B cell (primary cell): ENCODE results near the gene PPP2R5B. TPM values are rescaled to one million over a fixed set of nuclear protein-coding genes. Genes with fewer than 3 reads are reported as not detected.
A peak's percentile ranks its signal among the peaks of the same experiment; 100 is the strongest.

Experiments used
- ATAC-seq: fragments of 200-7000 bp; cut with Tn5 transposase; one replicate; pipeline ENCODE4 v1.10.0; 2021; ENCODE audit warnings: low read depth, mild to moderate bottlenecking, moderate number of reproducible peaks, moderate library complexity
- CTCF ChIA-PET: fragments of 350-600 bp; sonication (Branson Sonifier 250); formaldehyde crosslinking; loops from one replicate; lab custom pipeline; 2021; ENCODE audit warnings: antibody characterized with exemption, inconsistent platforms; lab: Charles Lee
- POLR2A ChIA-PET: fragments of 350-600 bp; sonication (Branson Sonifier 250); formaldehyde crosslinking; loops from one replicate; lab custom pipeline; 2021; ENCODE audit warnings: antibody characterized with exemption; lab: Charles Lee
- DNase-seq: peaks from one replicate; pipeline ENCODE4 v3.0.0; 2013
- H2AFZ ChIP-seq: 2 replicates; pipeline ENCODE4 v1.6.1; 2012; ENCODE audit warnings: mild to moderate bottlenecking, low read depth, low read length; ENCODE audit not compliant: insufficient read depth, poor library complexity, severe bottlenecking
- H3K27ac ChIP-seq, 2 donors: 1 replicate in 1 of 2; 2 replicates in 1 of 2; pipeline ENCODE4 v1.5.1; 2012 to 2013; ENCODE audit warnings: low read length in 2 of 2, mild to moderate bottlenecking in 2 of 2, moderate library complexity in 1 of 2
- H3K27me3 ChIP-seq, 4 experiments: fragments of 200-600 bp in 1 of 4; sonication (generic) in 1 of 4; replicated peaks in 1 of 4; 1 replicate in 2 of 4; 2 replicates in 2 of 4; pipeline versions ENCODE4 v1.6.1 to v1.7.0; 2013 to 2016; ENCODE audit warnings: low read length in 3 of 4, mild to moderate bottlenecking in 2 of 4, mixed read lengths in 1 of 4, moderate library complexity in 1 of 4; ENCODE audit not compliant: insufficient read depth in 4 of 4, control insufficient read depth in 3 of 4; ENCODE audit errors: control extremely low read depth in 1 of 4
- H3K36me3 ChIP-seq, 2 experiments: replicated peaks in 1 of 2; 1 replicate in 1 of 2; 2 replicates in 1 of 2; pipeline versions ENCODE4 v1.6.1 to v1.7.1; 2013; ENCODE audit warnings: low read length in 1 of 2; ENCODE audit not compliant: insufficient read depth in 2 of 2, control insufficient read depth in 1 of 2; ENCODE audit errors: control extremely low read depth in 1 of 2, extremely low read depth in 1 of 2
- H3K4me1 ChIP-seq, 2 donors: fragments of 200-600 bp in 1 of 2; sonication (generic) in 1 of 2; 1 replicate in 1 of 2; 2 replicates in 1 of 2; pipeline versions ENCODE4 v1.5.1 to v1.6.1; 2013 to 2017; ENCODE audit warnings: low read length in 2 of 2; ENCODE audit not compliant: control insufficient read depth in 2 of 2, insufficient read depth in 2 of 2
- H3K4me2 ChIP-seq: replicated peaks from 2 replicates; pipeline ENCODE3; 2012; ENCODE audit warnings: mild to moderate bottlenecking, low read depth, low read length; ENCODE audit not compliant: poor library complexity, severe bottlenecking
- H3K4me3 ChIP-seq, 5 experiments: fragments of 200-600 bp in 1 of 5; sonication (generic) in 1 of 5; 1 replicate in 3 of 5; 2 replicates in 2 of 5; pipeline versions ENCODE4 v1.5.1 to v1.7.0; 2011 to 2016; ENCODE audit warnings: low read length in 4 of 5, mild to moderate bottlenecking in 4 of 5, low read depth in 2 of 5, control low read depth in 1 of 5, moderate library complexity in 1 of 5; ENCODE audit not compliant: insufficient read depth in 1 of 5; ENCODE audit errors: control extremely low read depth in 1 of 5, extremely low read depth in 1 of 5
- H3K79me2 ChIP-seq: fragments of 200-600 bp; sonication (generic); one replicate; pipeline ENCODE4 v1.6.0; 2016; ENCODE audit warnings: low read length; ENCODE audit not compliant: control insufficient read depth, insufficient read depth
- H3K9ac ChIP-seq: fragments of 200-600 bp; sonication (generic); 2 replicates; pipeline ENCODE4 v1.6.1; 2017; ENCODE audit warnings: mild to moderate bottlenecking, low read length, moderate library complexity
- H3K9me3 ChIP-seq, 3 donors: one replicate each; pipeline versions ENCODE4 v1.6.1 to v1.7.1; 2013; ENCODE audit warnings: low read length in 2 of 3; ENCODE audit not compliant: control insufficient read depth in 2 of 3, insufficient read depth in 1 of 3; ENCODE audit errors: control extremely low read depth in 1 of 3
- H4K20me1 ChIP-seq: 2 replicates; pipeline ENCODE4 v1.6.0; 2012; ENCODE audit warnings: mild to moderate bottlenecking, low read length; ENCODE audit not compliant: insufficient read depth, control insufficient read depth, poor library complexity, severe bottlenecking
- H3K27ac Mint-ChIP-seq: one replicate; pipeline ENCODE4 v1.8.0; 2021; ENCODE audit warnings: mixed read lengths
- H3K27me3 Mint-ChIP-seq: one replicate; pipeline ENCODE4 v1.8.0; 2021; ENCODE audit warnings: mixed read lengths
- H3K4me1 Mint-ChIP-seq: one replicate; pipeline ENCODE4 v1.8.0; 2021; ENCODE audit warnings: mixed read lengths
- H3K4me3 Mint-ChIP-seq: one replicate; pipeline ENCODE4 v1.8.0; 2021; ENCODE audit warnings: mixed read lengths
- H3K9me3 Mint-ChIP-seq: one replicate; pipeline ENCODE4 v1.8.0; 2022; ENCODE audit warnings: mixed read lengths; ENCODE audit not compliant: insufficient read depth
- EZH2 ChIP-seq: IDR thresholded peaks from 2 replicates; pipeline ENCODE4 v1.6.1; 2012; ENCODE audit warnings: borderline replicate concordance, low read depth, mild to moderate bottlenecking, moderate library complexity, low read length; ENCODE audit not compliant: insufficient read depth, poor library complexity, severe bottlenecking
- WGBS: methylation state at CpG from one replicate; pipeline ENCODE4 v1.1.5; 2013; ENCODE audit warnings: missing lambda C conversion rate; ENCODE audit not compliant: insufficient coverage; 5-methylcytosine and 5-hydroxymethylcytosine counted together
- intact Hi-C: fragments of 100-400 bp; cut with micrococcal nuclease; formaldehyde crosslinking; loops from one replicate; pipeline ENCODE4 v1.10.0; 2022
- polyA plus RNA-seq: library from polyadenylated mRNA; depleted of rRNA; stranded (reverse); fragments of >200 nt; gene quantifications from 2 replicates; pipeline ENCODE4 v1.2.3, GENCODE V29; 2012
- total RNA-seq, 2 donors: library from RNA; stranded (reverse); fragments of 120-200 nt in 1 of 2; gene quantifications; 1 replicate in 1 of 2; 2 replicates in 1 of 2; pipeline versions ENCODE4 v1.2.3 to v1.2.4, GENCODE V29; 2013 to 2022
- TF ChIP-seq, protein P1 (sequence below): fragments of 200-600 bp; IDR thresholded peaks from one replicate; pipeline ENCODE4 v1.8.0; 2022; ENCODE audit warnings: antibody characterized with exemption, mild to moderate bottlenecking

PPP2R5B gene
- total and polyA plus RNA-seq, 2 donors (not counting 1 experiment from before 2014, with no cell fraction given): 22.6 to 30.5 TPM

DNA sequence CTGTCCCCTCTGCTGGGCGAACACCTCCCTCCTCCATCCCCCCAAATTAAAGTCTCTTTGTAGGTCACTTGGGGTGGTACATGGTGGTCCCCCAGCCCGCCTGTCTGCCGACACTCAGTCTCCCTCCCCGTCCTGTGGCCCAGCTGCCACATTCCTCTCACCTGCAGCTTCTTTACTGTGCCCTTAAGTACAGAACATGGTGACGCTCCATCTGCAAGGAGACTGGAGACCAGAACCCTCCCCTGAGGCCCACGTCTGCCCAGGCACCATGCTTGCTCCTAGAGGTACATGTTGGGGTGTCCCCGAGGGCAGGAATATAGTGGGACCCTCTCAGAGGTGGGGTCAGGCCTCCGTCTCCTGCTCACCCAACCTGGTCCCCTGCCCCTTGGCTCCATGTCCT, 40.5 kb upstream of the PPP2R5B start:
- H3K27me3 ChIP-seq: no peaks in the 10 kb centered on the region
- no peaks in the 10 kb centered on the region for H3K9me3 Mint-ChIP-seq
- peaks cover 46% of the 10 kb centered on the region for H3K4me1 Mint-ChIP-seq
- no peak for DNase-seq
- no peak overlapping the region for H3K4me2 ChIP-seq
- H3K4me3 ChIP-seq: no peak overlapping the region
- H3K27ac Mint-ChIP-seq: peak overlapping the region; percentile 37
- ATAC-seq: no peak
- no peaks in the 10 kb centered on the region for H3K9me3 ChIP-seq
- no peaks in the 10 kb centered on the region for H3K27me3 Mint-ChIP-seq
- intact Hi-C loops: no loop called here
- TF ChIP-seq, protein P1, sequence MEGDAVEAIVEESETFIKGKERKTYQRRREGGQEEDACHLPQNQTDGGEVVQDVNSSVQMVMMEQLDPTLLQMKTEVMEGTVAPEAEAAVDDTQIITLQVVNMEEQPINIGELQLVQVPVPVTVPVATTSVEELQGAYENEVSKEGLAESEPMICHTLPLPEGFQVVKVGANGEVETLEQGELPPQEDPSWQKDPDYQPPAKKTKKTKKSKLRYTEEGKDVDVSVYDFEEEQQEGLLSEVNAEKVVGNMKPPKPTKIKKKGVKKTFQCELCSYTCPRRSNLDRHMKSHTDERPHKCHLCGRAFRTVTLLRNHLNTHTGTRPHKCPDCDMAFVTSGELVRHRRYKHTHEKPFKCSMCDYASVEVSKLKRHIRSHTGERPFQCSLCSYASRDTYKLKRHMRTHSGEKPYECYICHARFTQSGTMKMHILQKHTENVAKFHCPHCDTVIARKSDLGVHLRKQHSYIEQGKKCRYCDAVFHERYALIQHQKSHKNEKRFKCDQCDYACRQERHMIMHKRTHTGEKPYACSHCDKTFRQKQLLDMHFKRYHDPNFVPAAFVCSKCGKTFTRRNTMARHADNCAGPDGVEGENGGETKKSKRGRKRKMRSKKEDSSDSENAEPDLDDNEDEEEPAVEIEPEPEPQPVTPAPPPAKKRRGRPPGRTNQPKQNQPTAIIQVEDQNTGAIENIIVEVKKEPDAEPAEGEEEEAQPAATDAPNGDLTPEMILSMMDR: no peak
- no peak overlapping the region for H3K27ac ChIP-seq
- no peak overlapping the region for H3K4me3 Mint-ChIP-seq
- no peaks in the 10 kb centered on the region for H4K20me1 ChIP-seq
- H3K9ac ChIP-seq: no peak overlapping the region
- peaks cover 37 to 40% of the 10 kb centered on the region in 2 donors for H3K4me1 ChIP-seq
- no peak overlapping the region for H2AFZ ChIP-seq
- no peaks in the 10 kb centered on the region for H3K36me3 ChIP-seq
- peaks cover 9% of the 10 kb centered on the region for H3K79me2 ChIP-seq
- CTCF ChIA-PET: interaction anchor here (2.4 to 30.2 kb wide), 2 partner anchors 10 to 28 kb away, joined by 18 to 1254 read pairs; partner anchors contain the start of gene CDC42BPG
- 98% methylated on average over 8 of the region's 8 CpGs for WGBS
- POLR2A ChIA-PET: interaction anchor here (0.7 kb wide), 1 partner anchor 36 kb away, joined by 3 read pairs; no protein-coding TSS in a partner anchor

DNA sequence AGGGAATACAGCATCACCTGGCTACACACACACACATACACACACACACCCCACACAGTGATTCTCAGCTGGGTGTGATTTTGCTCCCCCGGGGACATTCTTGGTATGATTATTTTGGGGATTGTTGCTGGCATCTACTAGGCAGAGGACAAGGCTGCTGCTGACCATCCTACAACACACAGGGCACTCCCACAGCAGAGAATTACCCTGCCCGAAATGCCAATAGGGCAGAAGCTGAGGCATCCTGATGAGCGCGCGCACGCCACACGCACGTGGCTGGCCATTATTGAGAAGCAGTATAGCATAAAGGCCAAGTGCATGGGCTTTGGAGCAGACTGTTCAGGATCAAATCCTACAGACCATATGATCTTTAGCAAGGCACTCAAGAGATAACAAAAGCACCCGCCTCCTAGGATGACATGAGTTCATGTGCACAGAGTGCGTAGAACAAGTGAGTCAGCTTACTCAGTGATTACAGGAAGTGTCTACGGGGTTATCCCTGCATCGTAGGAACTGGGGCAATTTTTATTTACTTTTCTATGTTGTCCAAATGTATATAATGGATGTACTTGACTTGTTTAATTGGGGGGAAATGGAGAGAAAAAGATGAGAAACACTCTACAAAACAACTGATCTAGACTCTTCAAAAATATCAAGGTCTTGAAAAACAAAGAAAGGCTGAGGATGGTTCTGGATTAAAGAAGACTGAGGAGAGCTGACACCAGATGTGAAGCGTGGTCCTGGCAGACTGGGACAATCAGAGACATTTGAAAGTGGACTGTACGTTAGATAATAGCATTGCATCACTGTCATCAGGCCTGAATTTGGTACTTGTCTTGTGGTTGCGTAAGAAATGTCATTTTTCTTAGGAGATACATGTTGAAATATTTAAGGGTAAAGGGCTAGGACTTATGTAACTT, 38.9 kb upstream of the PPP2R5B start:
- no peak overlapping the region for H3K4me3 Mint-ChIP-seq
- 100% methylated on average over 7 of the region's 15 CpGs for WGBS

More for the DNA sequence above, 38.9 kb upstream of the PPP2R5B start:
- Histone ChIP-seq H3K9me3 (no peaks in the 10 kb centered on the region), H4K20me1 (no peaks in the 10 kb centered on the region), H3K36me3 (no peaks in the 10 kb centered on the region), H3K79me2 (peaks cover 11% of the 10 kb centered on the region), H2AFZ (no peak overlapping the region), H3K27ac (no peak overlapping the region), H3K4me2 (no peak overlapping the region), H3K4me3 (no peak overlapping the region), H3K27me3 (no peaks in the 10 kb centered on the region), H3K4me1 (peaks cover 21 to 25% of the 10 kb centered on the region in 2 donors), H3K9ac (no peak overlapping the region)
- Mint-ChIP-seq H3K27me3 (no peaks in the 10 kb centered on the region), H3K4me1 (peaks cover 34% of the 10 kb centered on the region), H3K27ac (peak overlapping the region; percentile 28), H3K9me3 (no peaks in the 10 kb centered on the region)
- ChIA-PET POLR2A (interaction anchor here (5.0 kb wide), 1 partner anchor 37 kb away, joined by 43 read pairs; no protein-coding TSS in a partner anchor), CTCF (interaction anchor here (0.9 to 30.2 kb wide), 5 partner anchors 8 to 104 kb away, joined by 3 to 1254 read pairs (median 5); partner anchors contain the start of gene CDC42BPG)
- intact Hi-C loops: no loop called here
- TF ChIP-seq, protein P1: no peak
- no peak for TF ChIP-seq EZH2
- ATAC-seq (no peak), DNase-seq (no peak)
